SK-N-MC (cell line): ENCODE data around the gene CLASRP.

ENCODE experiments used
- EZH2 ChIP-seq: fragments of 200-600 bp; sonication (generic); IDR thresholded peaks from one replicate; pipeline ENCODE4 v1.6.1; 2017; ENCODE audit warnings: antibody characterized with exemption
- FOXP2 ChIP-seq: optimal IDR thresholded peaks from 2 replicates; pipeline ENCODE3; 2011; ENCODE audit warnings: mild to moderate bottlenecking, moderate library complexity; ENCODE audit not compliant: insufficient read depth; ENCODE audit errors: extremely low read length, control extremely low read depth
- POLR2AphosphoS5 ChIP-seq: IDR thresholded peaks from 2 replicates; pipeline ENCODE4 v1.6.1; 2012; ENCODE audit warnings: mild to moderate bottlenecking, low read depth, low read length, borderline replicate concordance

GRCh38 chr19:45104658-45105349 lies 66.0 kb downstream of the CLASRP start:
- TF ChIP-seq POLR2AphosphoS5 (no peak), EZH2 (no peak), FOXP2 (no peak)
